ENCODE results near the gene SHISAL2A. TPM values are rescaled to one million over a fixed set of nuclear protein-coding genes. Genes with fewer than 3 reads are reported as not detected.

SHISAL2A gene
- total and polyA plus RNA-seq, 2 donors from 2014 or later: 2.5 TPM; not detected in 1

GRCh38 chr1:52658795-52659194 lies 25.8 kb downstream of the SHISAL2A start:
- Histone ChIP-seq H3K27ac (ENCODE audit: low read depth in 2 of 2, low read length in 2 of 2) (no peak overlapping the region), H3K9ac (ENCODE audit: low read length in 3 of 3) (no peak overlapping the region), H3K36me3 (ENCODE audit: control insufficient read depth in 2 of 3, insufficient read depth in 3 of 3, low read length in 3 of 3) (no peaks in the 10 kb centered on the region), H3K27me3 (ENCODE audit: control insufficient read depth, insufficient read depth, low read length) (no peaks in the 10 kb centered on the region), H3K4me1 (ENCODE audit: control insufficient read depth in 2 of 3, insufficient read depth in 2 of 3, low read depth in 1 of 3, low read length in 3 of 3) (no peaks in the 10 kb centered on the region), H3K9me3 (ENCODE audit: control insufficient read depth in 2 of 3, insufficient read depth in 1 of 3, low read length in 3 of 3) (no peaks in the 10 kb centered on the region), H3K4me3 (ENCODE audit: low read length in 3 of 3) (no peak overlapping the region)
- TF ChIP-seq CTCF (IDR thresholded peaks at IDR 0.05; ENCODE audit: borderline replicate concordance, extremely low read depth, insufficient read depth): no peak
- DNase-seq: no peak
- no peak for FAIRE-seq
- intact Hi-C loops (cut with DNase I): no loop called here

- H3K36me3 ChIP-seq (ENCODE audit: control insufficient read depth in 2 of 3, insufficient read depth in 3 of 3, low read length in 3 of 3): no peaks in the 10 kb centered on the region
These were observed 26.4 kb downstream of the SHISAL2A start for GRCh38 chr1:52659356-52659755.

GRCh38 chr1:52659851-52660596 lies 27.1 kb downstream of the SHISAL2A start:
- Histone ChIP-seq H3K9me3 (ENCODE audit: control insufficient read depth in 2 of 3, insufficient read depth in 1 of 3, low read length in 3 of 3) (no peaks in the 10 kb centered on the region), H3K36me3 (ENCODE audit: control insufficient read depth in 2 of 3, insufficient read depth in 3 of 3, low read length in 3 of 3) (no peaks in the 10 kb centered on the region), H3K27me3 (ENCODE audit: control insufficient read depth, insufficient read depth, low read length) (no peaks in the 10 kb centered on the region), H3K9ac (ENCODE audit: low read length in 3 of 3) (no peak overlapping the region), H3K4me3 (ENCODE audit: low read length in 3 of 3) (no peak overlapping the region), H3K4me1 (ENCODE audit: control insufficient read depth in 2 of 3, insufficient read depth in 2 of 3, low read depth in 1 of 3, low read length in 3 of 3) (no peaks in the 10 kb centered on the region), H3K27ac (ENCODE audit: low read depth in 2 of 2, low read length in 2 of 2) (no peak overlapping the region)
- intact Hi-C loops (cut with DNase I): no loop called here
- DNase-seq (peak in 2 of 5 donors; percentile 21 to 67), FAIRE-seq (no peak)
- TF ChIP-seq CTCF (IDR thresholded peaks at IDR 0.05; ENCODE audit: borderline replicate concordance, extremely low read depth, insufficient read depth): no peak

More at GRCh38 chr1:52659356-52659755, 26.4 kb downstream of the SHISAL2A start:
- no peak for DNase-seq
- no peak overlapping the region for H3K9ac ChIP-seq (ENCODE audit: low read length in 3 of 3)
- H3K4me3 ChIP-seq (ENCODE audit: low read length in 3 of 3): no peak overlapping the region
- TF ChIP-seq CTCF (IDR thresholded peaks at IDR 0.05; ENCODE audit: borderline replicate concordance, extremely low read depth, insufficient read depth): no peak
- H3K27me3 ChIP-seq (ENCODE audit: control insufficient read depth, insufficient read depth, low read length): no peaks in the 10 kb centered on the region
- no peak for FAIRE-seq
- no peaks in the 10 kb centered on the region for H3K4me1 ChIP-seq (ENCODE audit: control insufficient read depth in 2 of 3, insufficient read depth in 2 of 3, low read depth in 1 of 3, low read length in 3 of 3)
- no peaks in the 10 kb centered on the region for H3K9me3 ChIP-seq (ENCODE audit: control insufficient read depth in 2 of 3, insufficient read depth in 1 of 3, low read length in 3 of 3)
- H3K27ac ChIP-seq (ENCODE audit: low read depth in 2 of 2, low read length in 2 of 2): no peak overlapping the region
- intact Hi-C loops (cut with DNase I): no loop called here

Measured in kidney (tissue), 14 donors.